HFF-Myc (cell line): Measurements from ENCODE around the gene ASB1.

ENCODE experiments used
- DNase-seq: peaks from one replicate; pipeline ENCODE4 v3.0.0-alpha.2; 2011; ENCODE audit warnings: low read depth; ENCODE audit errors: extremely low read depth
- H3K4me3 ChIP-seq: replicated peaks from 2 replicates; pipeline ENCODE4 v1.5.1; 2011; ENCODE audit warnings: low read depth, mild to moderate bottlenecking, control low read depth, low read length
- TF ChIP-seq, protein P1 (sequence below): IDR thresholded peaks from 2 replicates; pipeline ENCODE4 v1.5.1; 2012; ENCODE audit warnings: mild to moderate bottlenecking, low read depth, low read length, control low read depth; ENCODE audit errors: missing control alignments

Gene ASB1

DNA sequence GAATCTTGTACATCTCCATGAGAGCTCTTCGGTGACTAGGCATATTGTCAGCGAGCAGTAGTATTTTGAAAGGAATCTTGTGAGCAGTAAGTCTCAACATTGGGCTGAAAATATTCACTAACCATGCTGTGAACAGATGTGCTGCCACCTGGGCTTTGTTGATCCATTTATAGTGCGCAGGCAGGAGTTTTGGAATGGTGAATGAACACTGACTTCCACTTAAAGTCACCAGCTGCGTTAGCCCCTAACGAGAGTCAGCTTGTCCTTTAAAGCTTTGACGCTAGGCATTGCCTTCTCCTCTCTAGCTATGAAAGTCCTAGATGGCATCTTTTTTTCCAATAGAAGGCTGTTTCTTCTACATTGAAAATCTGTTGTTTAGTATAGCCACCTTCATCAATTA, 4.1 kb downstream of the ASB1 start:
- H3K4me3 ChIP-seq = no peak overlapping the region
- TF ChIP-seq, protein P1, sequence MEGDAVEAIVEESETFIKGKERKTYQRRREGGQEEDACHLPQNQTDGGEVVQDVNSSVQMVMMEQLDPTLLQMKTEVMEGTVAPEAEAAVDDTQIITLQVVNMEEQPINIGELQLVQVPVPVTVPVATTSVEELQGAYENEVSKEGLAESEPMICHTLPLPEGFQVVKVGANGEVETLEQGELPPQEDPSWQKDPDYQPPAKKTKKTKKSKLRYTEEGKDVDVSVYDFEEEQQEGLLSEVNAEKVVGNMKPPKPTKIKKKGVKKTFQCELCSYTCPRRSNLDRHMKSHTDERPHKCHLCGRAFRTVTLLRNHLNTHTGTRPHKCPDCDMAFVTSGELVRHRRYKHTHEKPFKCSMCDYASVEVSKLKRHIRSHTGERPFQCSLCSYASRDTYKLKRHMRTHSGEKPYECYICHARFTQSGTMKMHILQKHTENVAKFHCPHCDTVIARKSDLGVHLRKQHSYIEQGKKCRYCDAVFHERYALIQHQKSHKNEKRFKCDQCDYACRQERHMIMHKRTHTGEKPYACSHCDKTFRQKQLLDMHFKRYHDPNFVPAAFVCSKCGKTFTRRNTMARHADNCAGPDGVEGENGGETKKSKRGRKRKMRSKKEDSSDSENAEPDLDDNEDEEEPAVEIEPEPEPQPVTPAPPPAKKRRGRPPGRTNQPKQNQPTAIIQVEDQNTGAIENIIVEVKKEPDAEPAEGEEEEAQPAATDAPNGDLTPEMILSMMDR = no peak
- no peak for DNase-seq

DNA sequence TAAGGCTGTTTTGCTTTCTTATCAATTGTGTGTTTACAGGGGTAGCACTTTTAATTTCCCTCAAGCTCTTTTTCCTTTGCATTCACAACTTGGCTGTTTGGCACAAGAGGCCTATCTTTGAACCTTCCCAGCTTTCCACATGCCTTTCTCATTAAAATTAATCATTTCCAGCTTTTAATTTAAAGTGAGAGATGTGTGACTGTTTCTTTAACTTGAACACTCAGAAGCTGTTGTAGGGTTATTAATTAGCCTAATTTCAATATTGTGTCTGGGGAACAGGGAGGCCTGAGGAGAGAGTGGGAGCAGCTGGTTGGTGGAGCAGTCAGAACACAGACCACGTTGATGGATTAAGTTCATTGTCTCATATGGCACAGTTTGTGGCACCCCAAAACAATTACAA, 4.7 kb downstream of the ASB1 start:
- DNase-seq = no peak
- TF ChIP-seq, protein P1 = no peak
- H3K4me3 ChIP-seq = no peak overlapping the region

DNA sequence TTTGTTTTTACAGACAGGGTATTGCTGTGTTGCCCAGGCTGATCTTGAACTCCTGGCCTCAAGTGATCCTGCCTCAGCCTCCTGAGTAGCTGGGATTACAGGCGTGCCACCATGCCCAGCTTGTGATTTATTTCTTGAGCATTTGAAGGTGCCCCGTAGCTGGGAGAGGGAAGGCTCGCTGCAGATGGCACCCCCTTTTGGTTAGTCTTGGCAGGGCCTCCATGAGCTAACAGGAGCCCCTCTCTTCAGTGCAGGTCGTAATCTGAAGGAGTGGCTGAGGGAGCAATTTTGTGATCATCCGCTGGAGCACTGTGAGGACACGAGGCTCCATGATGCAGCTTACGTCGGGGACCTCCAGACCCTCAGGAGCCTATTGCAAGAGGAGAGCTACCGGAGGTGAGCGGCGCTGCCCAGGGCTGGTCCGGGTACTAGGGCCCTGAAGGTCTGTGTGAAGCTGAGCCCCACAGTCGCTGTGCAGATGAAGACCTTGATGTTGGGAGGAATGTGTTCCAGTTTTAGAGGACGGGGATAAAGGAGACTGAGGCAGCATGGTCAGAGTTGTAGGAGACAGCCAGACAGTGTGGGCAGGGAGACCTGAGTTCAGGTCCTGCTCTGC, 6.7 kb downstream of the ASB1 start:
- no peak for DNase-seq
- TF ChIP-seq, protein P1 = no peak
- H3K4me3 ChIP-seq = no peak overlapping the region

- DNase-seq = no peak
- TF ChIP-seq, protein P1 = no peak
- no peak overlapping the region for H3K4me3 ChIP-seq
Measured at GRCh38 chr2:238433941-238434845, 7.5 kb downstream of the ASB1 start.

GRCh38 chr2:238434846-238435751, 8.4 kb downstream of the ASB1 start:
- no peak for DNase-seq
- TF ChIP-seq, protein P1 = no peak
- H3K4me3 ChIP-seq = no peak overlapping the region

- H3K4me3 ChIP-seq = no peak overlapping the region
- DNase-seq = no peak
- TF ChIP-seq, protein P1 = no peak
Measured at GRCh38 chr2:238435752-238436096, 9.0 kb downstream of the ASB1 start.
